Stimulated activated naive CD4-positive, alpha-beta T cell (primary cell): ENCODE results near the gene ADCY9.
A peak's percentile ranks its signal among the peaks of the same experiment; 100 is the strongest.
"Not testable (repeated sequence)": the region's sequence is repeated elsewhere in the genome, so short reads cannot be mapped to it uniquely, and the experiment has no call there.

Experiments
- DNase-seq, 6 experiments: peaks; one replicate each; lab custom pipeline; 2025; lab: John Stamatoyannopoulos, UW

The ADCY9 gene

GRCh38 chr16:3950343-3951193 is 165.7 kb downstream of the ADCY9 start:
- no peak for DNase-seq

GRCh38 chr16:3949946-3950342 is 166.3 kb downstream of the ADCY9 start:
- DNase-seq = no peak

DNA sequence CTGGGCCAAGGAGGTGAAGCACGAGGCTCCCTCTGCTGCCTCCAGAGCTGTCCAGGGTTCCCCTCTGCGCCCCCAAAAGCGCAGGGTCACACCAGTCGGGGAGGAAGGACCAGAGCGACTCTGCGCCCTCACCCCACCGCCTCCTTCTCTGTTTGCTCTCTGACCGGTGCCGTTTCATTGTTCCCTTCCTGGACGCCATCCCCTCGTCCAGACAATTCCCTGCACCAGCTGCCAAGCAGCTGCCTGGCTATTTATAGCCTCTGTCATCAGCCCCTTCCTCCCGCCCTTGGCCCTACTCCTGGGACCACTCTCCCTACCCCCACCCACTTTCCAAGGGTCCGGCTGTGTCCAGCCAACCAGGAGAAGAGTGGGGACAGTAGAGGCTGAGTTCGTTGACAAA is 167.0 kb downstream of the ADCY9 start:
- no peak for DNase-seq

GRCh38 chr16:3948378-3948995 is 167.8 kb downstream of the ADCY9 start:
- no peak for DNase-seq

- no peak for DNase-seq
Observed at GRCh38 chr16:3946604-3947180, 169.6 kb downstream of the ADCY9 start.

DNA sequence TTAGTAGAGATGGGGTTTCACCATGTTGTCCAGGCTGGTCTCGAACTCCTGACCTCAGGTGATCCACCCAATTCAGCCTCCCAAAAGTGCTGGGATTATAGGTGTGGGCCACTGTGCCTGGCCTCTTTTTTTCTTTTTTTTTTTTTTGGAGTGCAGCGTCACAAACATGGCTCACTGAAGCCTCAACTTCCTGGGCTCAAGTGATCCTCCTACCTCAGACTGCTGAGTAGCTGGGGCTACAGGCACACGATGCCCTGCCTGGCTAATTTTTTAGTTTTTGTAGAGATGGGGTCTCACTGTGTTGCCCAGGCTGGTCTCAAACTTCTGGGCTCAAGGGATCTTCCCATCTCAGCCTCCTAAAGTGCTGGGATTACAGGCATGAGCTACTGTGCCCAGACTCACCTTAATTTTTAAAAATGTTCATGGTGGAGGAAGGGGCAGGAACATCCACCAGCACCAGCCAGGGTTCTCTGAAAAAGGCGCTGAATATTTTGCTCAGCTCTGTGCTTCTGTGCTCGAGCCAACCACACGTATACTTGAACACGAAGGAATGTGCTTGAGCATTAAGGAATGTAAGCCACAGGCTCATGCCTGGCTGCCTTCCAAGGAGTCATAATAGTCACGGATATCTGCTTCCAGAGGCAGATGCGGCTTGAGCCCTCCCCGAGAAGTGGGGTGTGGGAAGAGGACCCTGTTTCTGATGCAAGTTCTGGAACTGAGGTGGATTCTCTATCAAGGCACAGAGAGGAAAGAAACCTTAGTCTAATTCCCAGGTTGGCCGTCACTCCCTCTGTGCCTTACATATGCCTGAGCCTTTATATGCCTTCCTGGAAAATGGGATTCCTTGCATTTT is 170.3 kb downstream of the ADCY9 start:
- DNase-seq = no peak

DNA sequence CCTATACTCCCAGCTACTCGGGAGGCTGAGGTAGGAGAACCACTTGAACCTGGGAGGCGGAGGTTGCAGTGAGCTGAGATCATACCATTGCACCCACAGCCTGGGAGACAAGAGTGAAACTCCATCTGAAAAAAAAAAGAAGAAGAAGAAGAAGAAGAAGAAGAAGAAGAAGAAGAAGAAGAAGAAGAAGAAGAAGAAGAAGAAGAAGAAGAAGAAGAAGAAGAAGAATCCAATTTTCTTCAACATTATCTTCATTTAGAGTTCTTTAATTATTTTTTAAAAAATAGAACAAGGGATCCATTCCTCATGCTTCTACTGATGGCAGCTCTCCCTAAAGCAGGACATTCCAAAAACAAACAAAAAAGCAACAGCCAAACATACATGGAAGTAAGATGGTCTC is 171.8 kb downstream of the ADCY9 start:
- DNase-seq = not testable (repeated sequence)

DNA sequence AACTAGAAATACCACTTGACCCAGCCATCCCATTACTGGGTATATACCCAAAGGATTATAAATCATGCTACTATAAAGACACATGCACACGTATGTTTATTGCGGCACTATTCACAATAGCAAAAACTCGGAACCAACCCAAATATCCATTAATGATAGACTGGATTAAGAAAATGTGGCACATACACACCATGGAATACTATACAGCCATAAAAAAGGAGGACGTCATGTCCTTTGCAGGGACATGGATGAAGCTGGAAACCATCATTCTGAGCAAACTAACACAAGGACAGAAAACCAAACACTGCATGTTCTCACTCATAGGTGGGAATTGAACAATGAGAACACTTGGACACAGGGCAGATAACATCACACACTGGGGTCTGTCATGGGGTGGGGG is 174.1 kb downstream of the ADCY9 start:
- DNase-seq = not testable (repeated sequence)

DNA sequence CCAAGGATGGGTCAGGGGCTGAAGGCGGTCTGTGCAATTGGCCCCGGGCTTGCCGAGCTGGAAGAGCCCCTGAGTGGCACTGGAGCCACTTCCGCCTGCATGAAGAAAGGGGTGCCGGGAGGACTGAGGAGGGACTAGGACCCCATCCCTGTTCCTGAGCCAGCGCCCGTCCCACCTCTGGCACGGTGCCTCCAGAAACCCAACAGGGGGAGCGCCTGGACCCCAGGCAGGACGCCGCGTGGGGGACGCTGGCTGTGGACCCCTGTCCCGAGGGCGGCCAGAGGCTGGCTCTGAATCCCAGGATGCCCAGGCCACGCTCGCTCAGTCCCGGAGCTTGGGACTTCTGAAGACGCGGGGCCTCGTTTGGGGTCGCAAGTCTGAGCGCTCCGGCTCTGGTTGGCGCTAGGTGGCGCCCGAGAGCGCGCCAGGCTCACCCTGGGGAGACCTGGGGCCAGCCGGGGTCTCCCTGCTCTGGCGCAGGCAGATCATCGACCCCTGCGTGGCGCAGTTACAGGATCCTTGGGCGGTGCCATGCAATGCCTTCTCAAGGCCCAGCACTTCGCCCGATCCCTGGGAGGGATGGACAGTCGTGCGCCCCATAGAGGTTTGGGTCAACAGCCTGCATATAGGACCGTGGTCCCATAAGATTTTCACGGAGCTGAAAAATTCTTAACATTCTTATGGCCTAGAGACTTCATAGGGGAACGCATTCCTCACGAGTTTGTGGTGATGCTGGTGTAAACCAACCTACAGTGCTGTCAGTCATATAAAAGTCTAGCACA is 177.2 kb downstream of the ADCY9 start:
- DNase-seq = peak in 5 of 6 experiments; percentile 45 to 69 (median 54)

- peak in 1 of 6 experiments; percentile 23 for DNase-seq
Observed at GRCh38 chr16:3938471-3938842, 177.8 kb downstream of the ADCY9 start.

GRCh38 chr16:3937066-3937875 is 179.0 kb downstream of the ADCY9 start:
- DNase-seq = no peak

GRCh38 chr16:3935921-3936320 is 180.3 kb downstream of the ADCY9 start:
- DNase-seq = no peak

DNA sequence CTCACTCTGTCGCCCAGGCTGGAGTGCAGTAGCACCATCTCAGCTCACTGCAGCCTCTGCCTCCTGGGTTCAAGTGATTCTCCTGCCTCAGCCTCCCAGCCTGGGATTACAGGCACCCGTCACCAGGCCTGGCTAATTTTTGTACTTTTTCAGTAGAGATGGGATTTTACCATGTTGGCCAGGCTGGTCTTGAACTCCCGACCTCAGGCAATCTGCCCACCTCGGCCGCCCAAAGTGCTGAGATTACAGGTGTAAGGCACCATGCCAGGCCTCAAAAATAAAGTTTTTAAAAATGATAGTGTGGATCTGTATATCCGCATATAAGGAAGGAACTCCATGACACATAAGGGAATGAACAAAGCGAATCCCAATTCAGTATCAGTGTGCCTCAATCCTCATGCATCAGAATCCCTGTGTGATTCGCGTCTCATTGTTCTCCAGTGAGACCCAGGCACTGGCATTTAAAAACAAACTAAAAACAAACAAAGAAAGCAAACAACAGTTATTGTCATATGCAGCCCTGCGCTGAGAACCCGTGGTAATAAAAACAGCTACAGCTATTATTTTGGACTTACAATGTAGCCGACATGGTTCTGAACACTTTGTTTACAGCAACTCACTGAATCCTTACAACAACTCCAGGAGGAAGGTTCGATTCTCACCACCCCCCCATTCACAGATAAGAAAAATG is 181.6 kb downstream of the ADCY9 start:
- DNase-seq = no peak

DNA sequence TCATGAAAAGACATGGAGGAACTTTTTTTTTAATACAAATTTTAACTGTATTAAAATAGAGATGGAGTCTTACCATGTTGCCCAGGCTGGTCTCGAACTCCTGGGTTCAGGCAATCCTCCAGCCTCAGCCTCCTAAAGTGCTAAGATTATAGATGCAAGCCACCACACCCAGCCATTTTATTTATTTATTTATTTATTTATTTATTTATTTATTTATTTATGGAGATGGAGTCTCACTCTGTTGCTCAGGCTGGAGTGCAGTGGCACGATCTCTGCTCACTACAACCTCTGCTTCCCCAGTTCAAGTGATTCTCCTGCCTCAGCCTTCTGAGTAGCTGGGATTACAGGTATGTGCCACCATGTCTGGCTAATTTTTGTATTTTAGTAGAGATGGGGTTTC is 189.1 kb downstream of the ADCY9 start:
- not testable (repeated sequence) for DNase-seq

DNA sequence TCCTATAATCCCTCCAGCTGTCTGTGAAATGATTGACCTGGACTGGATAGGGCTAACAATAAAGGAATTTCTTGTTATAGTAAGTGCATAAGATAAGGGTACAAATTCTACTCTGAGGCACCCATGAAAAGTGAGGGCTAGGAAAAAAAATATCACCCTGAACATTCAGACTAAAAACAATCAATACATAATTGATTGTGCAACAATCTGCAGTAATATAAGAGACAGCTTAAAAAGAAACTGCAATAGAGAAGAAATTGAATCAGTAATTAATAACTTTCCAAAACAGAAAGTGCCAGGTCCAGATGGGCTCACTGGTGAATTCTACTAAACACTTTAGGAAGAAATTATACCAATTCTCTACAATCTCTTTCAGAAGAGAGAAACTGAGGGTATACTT is 191.5 kb downstream of the ADCY9 start:
- DNase-seq = no peak

DNA sequence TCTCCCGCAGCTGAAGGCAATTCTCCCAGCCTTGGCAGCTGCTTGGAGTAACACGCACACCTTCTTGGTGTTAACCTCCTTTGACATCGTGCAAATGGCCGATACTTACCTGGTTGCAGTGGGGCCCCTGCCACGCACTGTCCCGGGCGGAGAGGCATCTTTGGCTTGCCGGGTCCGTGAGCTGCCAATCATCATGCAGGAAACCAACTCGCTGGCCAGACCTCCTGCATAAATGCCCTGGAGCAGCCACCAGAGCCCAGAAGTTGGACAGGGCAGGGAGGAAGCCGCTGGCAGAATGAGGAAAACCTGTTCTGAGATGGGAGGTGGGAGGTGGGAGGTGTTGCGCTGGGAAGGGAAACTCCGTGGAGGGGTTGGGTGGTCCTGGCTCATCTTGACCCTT is 194.0 kb downstream of the ADCY9 start:
- no peak for DNase-seq

DNA sequence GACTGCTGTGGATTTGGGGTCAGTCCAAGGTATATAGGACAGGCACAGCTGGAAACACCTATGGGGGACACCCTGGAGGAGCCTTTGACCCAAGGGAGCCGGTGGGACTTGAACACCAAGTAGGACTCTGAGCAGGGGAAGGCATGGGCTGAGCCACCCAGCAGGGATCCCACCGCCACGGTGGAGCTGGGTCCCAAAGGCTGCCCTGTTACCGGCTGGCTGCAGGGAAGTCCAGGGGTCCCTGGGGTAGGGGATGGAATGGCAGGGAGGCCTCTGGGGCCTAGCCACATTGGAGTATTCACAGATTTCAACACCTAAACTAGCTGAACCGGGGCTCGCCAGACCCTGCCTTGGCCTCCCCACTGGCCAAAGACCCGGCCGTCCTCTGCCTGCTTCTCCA is 196.0 kb downstream of the ADCY9 start:
- no peak for DNase-seq

- DNase-seq = no peak
Observed at GRCh38 chr16:3919413-3919812, 196.8 kb downstream of the ADCY9 start.

DNA sequence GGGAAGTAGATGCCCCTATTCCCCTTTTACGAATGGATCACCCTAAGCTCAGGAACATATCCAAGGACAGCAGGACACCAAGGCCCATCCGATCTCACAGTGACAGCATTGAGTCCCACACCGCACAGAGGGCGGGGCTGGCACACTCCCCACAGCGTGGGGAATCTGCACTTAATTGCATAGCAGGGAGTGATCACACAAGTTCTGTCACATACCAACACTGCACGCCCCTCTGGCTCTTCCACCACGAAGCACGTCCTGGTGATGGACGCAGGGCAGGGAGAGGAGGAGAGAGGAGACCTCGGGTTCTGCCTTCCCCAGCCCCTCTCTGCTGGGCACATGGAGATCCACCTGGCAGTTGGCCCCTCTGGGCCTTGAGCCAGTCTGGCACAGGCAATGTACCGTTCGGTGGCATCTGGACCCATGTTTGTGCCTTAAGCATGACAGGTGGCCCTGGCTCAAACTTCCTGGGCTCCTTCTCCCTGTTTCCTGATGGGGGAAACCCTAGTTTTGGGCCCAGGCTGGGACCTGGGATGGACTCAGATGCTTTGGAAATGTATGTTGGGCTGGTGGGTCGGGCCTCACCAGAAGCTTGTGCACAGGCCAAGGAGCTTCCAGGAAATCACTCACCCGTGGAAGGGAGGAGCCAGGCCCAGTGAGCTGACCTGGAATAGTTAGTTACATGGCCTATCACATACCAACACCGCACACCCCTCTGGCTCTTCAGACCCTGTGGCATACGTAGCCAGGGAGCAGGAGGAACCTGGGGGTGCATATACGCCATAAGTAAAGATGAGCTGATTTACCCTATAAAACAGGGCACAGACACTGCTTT is 200.6 kb downstream of the ADCY9 start:
- no peak for DNase-seq
